ENCODE measurements around the gene FLII.

DNA sequence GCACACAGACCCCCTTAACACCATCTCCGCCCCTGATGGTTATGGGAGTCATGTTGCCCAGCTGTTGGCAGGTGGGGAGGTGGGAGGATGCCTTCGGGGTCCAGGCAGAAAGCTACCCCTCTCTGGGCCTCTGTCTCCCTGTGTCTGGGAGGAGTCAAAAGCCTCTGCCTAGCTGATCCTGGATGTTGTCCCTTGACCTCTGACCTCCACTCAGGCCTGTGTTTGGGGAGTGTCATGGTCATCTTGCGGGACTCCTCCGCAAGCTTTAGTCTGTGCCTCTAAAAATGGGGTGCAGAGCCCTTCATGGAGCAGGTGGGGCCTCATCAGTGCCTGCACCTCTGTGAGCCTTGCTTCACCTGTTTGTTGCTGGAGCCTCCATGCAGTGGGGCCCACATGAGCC is 29.3 kb downstream of the FLII start:
- TF ChIP-seq, protein P1, sequence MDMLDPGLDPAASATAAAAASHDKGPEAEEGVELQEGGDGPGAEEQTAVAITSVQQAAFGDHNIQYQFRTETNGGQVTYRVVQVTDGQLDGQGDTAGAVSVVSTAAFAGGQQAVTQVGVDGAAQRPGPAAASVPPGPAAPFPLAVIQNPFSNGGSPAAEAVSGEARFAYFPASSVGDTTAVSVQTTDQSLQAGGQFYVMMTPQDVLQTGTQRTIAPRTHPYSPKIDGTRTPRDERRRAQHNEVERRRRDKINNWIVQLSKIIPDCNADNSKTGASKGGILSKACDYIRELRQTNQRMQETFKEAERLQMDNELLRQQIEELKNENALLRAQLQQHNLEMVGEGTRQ (IDR thresholded peaks at IDR 0.05; ENCODE audit: borderline replicate concordance, low read depth, low read length): no peak
- no peak for TF ChIP-seq JUND (IDR thresholded peaks at IDR 0.05)
- no peak for TF ChIP-seq POLR2AphosphoS5 (IDR thresholded peaks at IDR 0.05; ENCODE audit: low read depth, low read length)
- TF ChIP-seq SIN3A (IDR thresholded peaks at IDR 0.05; ENCODE audit: borderline replicate concordance, low read depth, low read length): no peak
- TF ChIP-seq, protein P2, sequence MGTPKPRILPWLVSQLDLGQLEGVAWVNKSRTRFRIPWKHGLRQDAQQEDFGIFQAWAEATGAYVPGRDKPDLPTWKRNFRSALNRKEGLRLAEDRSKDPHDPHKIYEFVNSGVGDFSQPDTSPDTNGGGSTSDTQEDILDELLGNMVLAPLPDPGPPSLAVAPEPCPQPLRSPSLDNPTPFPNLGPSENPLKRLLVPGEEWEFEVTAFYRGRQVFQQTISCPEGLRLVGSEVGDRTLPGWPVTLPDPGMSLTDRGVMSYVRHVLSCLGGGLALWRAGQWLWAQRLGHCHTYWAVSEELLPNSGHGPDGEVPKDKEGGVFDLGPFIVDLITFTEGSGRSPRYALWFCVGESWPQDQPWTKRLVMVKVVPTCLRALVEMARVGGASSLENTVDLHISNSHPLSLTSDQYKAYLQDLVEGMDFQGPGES (IDR thresholded peaks at IDR 0.05; ENCODE audit: low read depth, low read length): no peak

All from SK-N-SH (cell line).